HepG2 (cell line): ENCODE results near the gene TMBIM1. TPM values are rescaled to one million over a fixed set of nuclear protein-coding genes. Genes with fewer than 3 reads are reported as not detected.

ENCODE experiments used
- ARNT2 ChIP-seq: sonication (generic); formaldehyde crosslinking; IDR thresholded peaks from 2 replicates; pipeline ENCODE4 v1.8.0; 2022; ENCODE audit warnings: mild to moderate bottlenecking, low read depth, missing genetic modification reagents, moderate library complexity
- CEBPB ChIP-seq: IDR thresholded peaks from 2 replicates; pipeline ENCODE4 v1.6.1; 2011; ENCODE audit warnings: low read depth, low read length, improper control_type of control experiment, borderline replicate concordance
- ETV5 ChIP-seq: IDR thresholded peaks from 2 replicates; pipeline ENCODE4 v1.6.1; 2018; ENCODE audit warnings: missing biosample characterization, missing genetic modification reagents, inconsistent platforms, borderline replicate concordance
- GMEB1 ChIP-seq: sonication (generic); formaldehyde crosslinking; IDR thresholded peaks from 2 replicates; pipeline ENCODE4 v1.5.1; 2020; ENCODE audit warnings: missing genetic modification reagents, mild to moderate bottlenecking, borderline replicate concordance
- HIVEP1 ChIP-seq: sonication (generic); formaldehyde crosslinking; IDR thresholded peaks from 2 replicates; pipeline ENCODE4 v1.4.0; 2020; ENCODE audit warnings: mild to moderate bottlenecking, missing genetic modification reagents
- HNF1B ChIP-seq: sonication (generic); formaldehyde crosslinking; IDR thresholded peaks from 2 replicates; pipeline ENCODE4 v1.5.1; 2020; ENCODE audit warnings: mild to moderate bottlenecking, moderate library complexity, missing genetic modification reagents
- POLR2G ChIP-seq: fragments of 200-400 bp; formaldehyde crosslinking; IDR thresholded peaks from 2 replicates; pipeline ENCODE4 v1.6.1; 2018; ENCODE audit warnings: mild to moderate bottlenecking, low read depth, low read length, moderate library complexity
- SAFB2 ChIP-seq: sonication (generic); formaldehyde crosslinking; IDR thresholded peaks from 2 replicates; pipeline ENCODE4 v1.5.1; 2020; ENCODE audit warnings: missing genetic modification reagents, low read depth, mild to moderate bottlenecking, borderline replicate concordance
- SALL2 ChIP-seq: sonication (generic); formaldehyde crosslinking; IDR thresholded peaks from 2 replicates; pipeline ENCODE4 v1.8.1; 2023; ENCODE audit warnings: mild to moderate bottlenecking, missing genetic modification reagents, inconsistent platforms
- SAP130 ChIP-seq: IDR thresholded peaks from 2 replicates; pipeline ENCODE4 v1.6.1; 2016; ENCODE audit warnings: low read depth
- SNAPC2 ChIP-seq: sonication (generic); formaldehyde crosslinking; IDR thresholded peaks from 2 replicates; pipeline ENCODE4 v1.8.1; 2022; ENCODE audit warnings: mild to moderate bottlenecking, missing genetic modification reagents
- TAF1 ChIP-seq: sonication (generic); formaldehyde crosslinking; IDR thresholded peaks from 2 replicates; pipeline ENCODE4 v1.4.0; 2020; ENCODE audit warnings: missing genetic modification reagents
- TARDBP ChIP-seq: sonication (generic); formaldehyde crosslinking; IDR thresholded peaks from 2 replicates; pipeline ENCODE4 v1.8.0; 2022; ENCODE audit warnings: mild to moderate bottlenecking, missing genetic modification reagents
- ZFY ChIP-seq: sonication (generic); formaldehyde crosslinking; IDR thresholded peaks from 2 replicates; pipeline ENCODE4 v1.4.0; 2020; ENCODE audit warnings: missing genetic modification reagents
- ZNF446 ChIP-seq: sonication (generic); formaldehyde crosslinking; IDR thresholded peaks from 2 replicates; pipeline ENCODE4 v1.5.0; 2020; ENCODE audit warnings: mild to moderate bottlenecking, missing genetic modification reagents
- ZNF558 ChIP-seq: sonication (generic); formaldehyde crosslinking; IDR thresholded peaks from 2 replicates; pipeline ENCODE4 v1.9.0; 2022; ENCODE audit warnings: mild to moderate bottlenecking, missing genetic modification reagents, borderline replicate concordance
- ZNF773 ChIP-seq: sonication (generic); formaldehyde crosslinking; IDR thresholded peaks from 2 replicates; pipeline ENCODE4 v1.4.0; 2020; ENCODE audit warnings: missing genetic modification reagents, borderline replicate concordance
- polyA plus RNA-seq, 8 experiments: library from polyadenylated mRNA; depleted of rRNA in 3 of 8; stranded (reverse) in 7 of 8; unstranded in 1 of 8; fragments of >200 nt; fragmentation: Illumina TruSeq in 4 of 8; extraction: Trizol in 4 of 8; gene quantifications; 2 replicates each; pipeline versions ENCODE4 v1.2.1 to v1.2.3, GENCODE V29; 2011 to 2016; ENCODE audit warnings: low read depth in 4 of 8, missing spikeins in 1 of 8, mixed read lengths in 1 of 8; ENCODE audit not compliant: insufficient read depth in 1 of 8
- total RNA-seq, 5 experiments: library from RNA; depleted of rRNA; stranded (reverse); fragments of >200 nt; fragmentation: Illumina TruSeq; extraction: Trizol; gene quantifications; 2 replicates each; pipeline ENCODE4 v1.2.3, GENCODE V29; 2016; ENCODE audit warnings: low read depth in 1 of 5
- TF ChIP-seq, protein P1 (sequence below), 2 experiments: sonication (generic) in 1 of 2; formaldehyde crosslinking in 1 of 2; IDR thresholded peaks; 2 replicates each; pipeline versions ENCODE4 v1.5.1 to v1.6.1; 2011 to 2020; ENCODE audit warnings: borderline replicate concordance in 1 of 2, low read depth in 1 of 2, low read length in 1 of 2, mild to moderate bottlenecking in 1 of 2, missing genetic modification reagents in 1 of 2, moderate library complexity in 1 of 2
- TF ChIP-seq, protein P2 (sequence below): sonication (generic); formaldehyde crosslinking; IDR thresholded peaks from 2 replicates; pipeline ENCODE4 v1.4.0; 2020; ENCODE audit warnings: missing genetic modification reagents

TMBIM1 gene
- total and polyA plus RNA-seq, 2 of the 13 experiments (the other 11 are each of a cell fraction or from before 2014, with no cell fraction given) = 127 to 139 TPM

GRCh38 chr2:218269900-218270720 is 22.2 kb downstream of the TMBIM1 start, which contains the start of the genes AAMP and PNKD (continued):
- TF ChIP-seq SAP130 = peak; percentile 86
- no peak for TF ChIP-seq ZNF558 (CRISPR knock-in tag)
- TF ChIP-seq SAFB2 (CRISPR knock-in tag) = peak; percentile 90
- TF ChIP-seq, protein P1, sequence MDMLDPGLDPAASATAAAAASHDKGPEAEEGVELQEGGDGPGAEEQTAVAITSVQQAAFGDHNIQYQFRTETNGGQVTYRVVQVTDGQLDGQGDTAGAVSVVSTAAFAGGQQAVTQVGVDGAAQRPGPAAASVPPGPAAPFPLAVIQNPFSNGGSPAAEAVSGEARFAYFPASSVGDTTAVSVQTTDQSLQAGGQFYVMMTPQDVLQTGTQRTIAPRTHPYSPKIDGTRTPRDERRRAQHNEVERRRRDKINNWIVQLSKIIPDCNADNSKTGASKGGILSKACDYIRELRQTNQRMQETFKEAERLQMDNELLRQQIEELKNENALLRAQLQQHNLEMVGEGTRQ (IDR thresholded peaks at IDR 0.05; ENCODE audit: low read depth, low read length) = 0 out of 2 replicates have a peak, but pooled peaks have one; percentile 13
- TF ChIP-seq, protein P1 (CRISPR knock-in tag; IDR thresholded peaks at IDR 0.05; ENCODE audit: borderline replicate concordance) = peak; percentile 80; the same call in 1 of the 2 replicates
- peak; percentile 70 for TF ChIP-seq TARDBP (CRISPR knock-in tag)
- peak; percentile 21; the same call in 1 of the 2 replicates for TF ChIP-seq ARNT2 (CRISPR knock-in tag)
- TF ChIP-seq SALL2 (CRISPR knock-in tag) = peak; percentile 88
- peak; percentile 81 for TF ChIP-seq ETV5 (CRISPR knock-in tag)
- TF ChIP-seq HNF1B (CRISPR knock-in tag) = peak; percentile 75; the same call in 1 of the 2 replicates
- TF ChIP-seq POLR2G = peak; percentile 96
- TF ChIP-seq GMEB1 (CRISPR knock-in tag) = peak; percentile 97
- TF ChIP-seq ZNF446 (CRISPR knock-in tag) = peak; percentile 76; the same call in 1 of the 2 replicates
- TF ChIP-seq, protein P2, sequence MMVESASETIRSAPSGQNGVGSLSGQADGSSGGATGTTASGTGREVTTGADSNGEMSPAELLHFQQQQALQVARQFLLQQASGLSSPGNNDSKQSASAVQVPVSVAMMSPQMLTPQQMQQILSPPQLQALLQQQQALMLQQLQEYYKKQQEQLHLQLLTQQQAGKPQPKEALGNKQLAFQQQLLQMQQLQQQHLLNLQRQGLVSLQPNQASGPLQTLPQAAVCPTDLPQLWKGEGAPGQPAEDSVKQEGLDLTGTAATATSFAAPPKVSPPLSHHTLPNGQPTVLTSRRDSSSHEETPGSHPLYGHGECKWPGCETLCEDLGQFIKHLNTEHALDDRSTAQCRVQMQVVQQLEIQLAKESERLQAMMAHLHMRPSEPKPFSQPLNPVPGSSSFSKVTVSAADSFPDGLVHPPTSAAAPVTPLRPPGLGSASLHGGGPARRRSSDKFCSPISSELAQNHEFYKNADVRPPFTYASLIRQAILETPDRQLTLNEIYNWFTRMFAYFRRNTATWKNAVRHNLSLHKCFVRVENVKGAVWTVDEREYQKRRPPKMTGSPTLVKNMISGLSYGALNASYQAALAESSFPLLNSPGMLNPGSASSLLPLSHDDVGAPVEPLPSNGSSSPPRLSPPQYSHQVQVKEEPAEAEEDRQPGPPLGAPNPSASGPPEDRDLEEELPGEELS (CRISPR knock-in tag) = 0 out of 2 replicates have a peak, but pooled peaks have one; percentile 22
- TF ChIP-seq ZNF773 (CRISPR knock-in tag) = peak; percentile 81; the same call in 1 of the 2 replicates
- peak; percentile 86 for TF ChIP-seq TAF1 (CRISPR knock-in tag)
- TF ChIP-seq HIVEP1 (CRISPR knock-in tag) = peak; percentile 58; the same call in 1 of the 2 replicates
- TF ChIP-seq SNAPC2 (CRISPR knock-in tag) = peak; percentile 34
- peak; percentile 61; the same call in 1 of the 2 replicates for TF ChIP-seq CEBPB
- TF ChIP-seq ZFY (CRISPR knock-in tag) = peak; percentile 97
